HUES64 (cell line): ENCODE measurements around the gene LTBP3.
A peak's percentile ranks its signal among the peaks of the same experiment; 100 is the strongest.

Experiments used
- H3K27ac ChIP-seq: 2 replicates; pipeline ENCODE4 v1.7.0; 2013; ENCODE audit warnings: low read depth, low read length, inconsistent platforms
- H3K27me3 ChIP-seq: 2 replicates; pipeline ENCODE4 v1.6.1; 2013; ENCODE audit warnings: mild to moderate bottlenecking, low read length; ENCODE audit not compliant: insufficient read depth
- H3K36me3 ChIP-seq: 2 replicates; pipeline ENCODE4 v1.6.1; 2013; ENCODE audit warnings: mild to moderate bottlenecking, low read length; ENCODE audit not compliant: insufficient read depth
- H3K4me1 ChIP-seq: 2 replicates; pipeline ENCODE4 v1.6.1; 2013; ENCODE audit warnings: mild to moderate bottlenecking, low read length, moderate library complexity; ENCODE audit not compliant: insufficient read depth
- H3K4me3 ChIP-seq: 2 replicates; pipeline ENCODE4 v1.5.1; 2013; ENCODE audit warnings: mild to moderate bottlenecking, low read length, moderate library complexity
- H3K9ac ChIP-seq: 2 replicates; pipeline ENCODE4 v1.6.1; 2013; ENCODE audit warnings: mild to moderate bottlenecking, low read depth, low read length
- H3K9me3 ChIP-seq: 2 replicates; pipeline ENCODE4 v1.6.1; 2013; ENCODE audit warnings: low read depth, low read length; ENCODE audit not compliant: insufficient read depth
- WGBS: fragments of 150-250, 120-280 bp; methylation state at CpG from one replicate; pipeline ENCODE4 v1.1.7; 2013; ENCODE audit warnings: missing lambda C conversion rate; 5-methylcytosine and 5-hydroxymethylcytosine counted together

LTBP3 gene

GRCh38 chr11:65538232-65538914 lies 19.8 kb downstream of the LTBP3 start:
- Histone ChIP-seq H3K9ac (no peak overlapping the region), H3K27ac (no peak overlapping the region), H3K36me3 (peaks cover 23% of the 10 kb centered on the region), H3K9me3 (no peaks in the 10 kb centered on the region), H3K4me3 (peak overlapping the region; percentile 83; the same call in 1 of the 2 replicates), H3K4me1 (peaks cover 3% of the 10 kb centered on the region; the same call in 1 of the 2 replicates), H3K27me3 (peaks cover 45% of the 10 kb centered on the region)
- WGBS: 84% methylated on average over 43 of the region's 43 CpGs

- Histone ChIP-seq H3K4me3 (no peak overlapping the region), H3K9me3 (no peaks in the 10 kb centered on the region), H3K9ac (no peak overlapping the region), H3K4me1 (peaks cover 3% of the 10 kb centered on the region; the same call in 1 of the 2 replicates), H3K27ac (no peak overlapping the region), H3K36me3 (peaks cover 24% of the 10 kb centered on the region), H3K27me3 (peaks cover 44% of the 10 kb centered on the region)
- WGBS: 91% methylated on average over 18 of the region's 18 CpGs
These were observed 20.4 kb downstream of the LTBP3 start for GRCh38 chr11:65537620-65538231.

GRCh38 chr11:65537296-65537597 lies 20.9 kb downstream of the LTBP3 start:
- H3K4me3 ChIP-seq: no peak overlapping the region
- H3K4me1 ChIP-seq: peaks cover 3% of the 10 kb centered on the region; the same call in 1 of the 2 replicates
- H3K27ac ChIP-seq: no peak overlapping the region
- peaks cover 29% of the 10 kb centered on the region for H3K36me3 ChIP-seq
- H3K27me3 ChIP-seq: peaks cover 44% of the 10 kb centered on the region
- no peaks in the 10 kb centered on the region for H3K9me3 ChIP-seq
- H3K9ac ChIP-seq: no peak overlapping the region
- WGBS: 89% methylated on average over 2 of the region's 2 CpGs

GRCh38 chr11:65536412-65537295 lies 21.5 kb downstream of the LTBP3 start:
- no peaks in the 10 kb centered on the region for H3K9me3 ChIP-seq
- H3K4me3 ChIP-seq: no peak overlapping the region
- peaks cover 33% of the 10 kb centered on the region for H3K36me3 ChIP-seq
- WGBS: 95% methylated on average over 12 of the region's 12 CpGs
- no peak overlapping the region for H3K27ac ChIP-seq
- peaks cover 3% of the 10 kb centered on the region; the same call in 1 of the 2 replicates for H3K4me1 ChIP-seq
- peaks cover 43% of the 10 kb centered on the region for H3K27me3 ChIP-seq
- H3K9ac ChIP-seq: no peak overlapping the region

GRCh38 chr11:65535102-65535501 lies 23.1 kb downstream of the LTBP3 start:
- H3K9ac ChIP-seq: no peak overlapping the region
- no peak overlapping the region for H3K27ac ChIP-seq
- H3K4me1 ChIP-seq: no peaks in the 10 kb centered on the region
- H3K36me3 ChIP-seq: peaks cover 43% of the 10 kb centered on the region
- 94% methylated on average over 9 of the region's 9 CpGs for WGBS
- no peaks in the 10 kb centered on the region for H3K9me3 ChIP-seq
- H3K27me3 ChIP-seq: peaks cover 29% of the 10 kb centered on the region
- no peak overlapping the region for H3K4me3 ChIP-seq

GRCh38 chr11:65532388-65533064 lies 25.6 kb downstream of the LTBP3 start:
- Histone ChIP-seq H3K4me3 (no peak overlapping the region), H3K27ac (no peak overlapping the region), H3K9ac (no peak overlapping the region), H3K36me3 (peaks cover 47% of the 10 kb centered on the region), H3K4me1 (no peaks in the 10 kb centered on the region), H3K9me3 (no peaks in the 10 kb centered on the region), H3K27me3 (peaks cover 5% of the 10 kb centered on the region; the same call in 1 of the 2 replicates)
- WGBS: 89% methylated on average over 15 of the region's 15 CpGs

GRCh38 chr11:65530157-65530496 lies 28.0 kb downstream of the LTBP3 start:
- WGBS: 85% methylated on average over 5 of the region's 5 CpGs
- Histone ChIP-seq H3K27me3 (no peaks in the 10 kb centered on the region), H3K9ac (no peak overlapping the region), H3K4me1 (no peaks in the 10 kb centered on the region), H3K9me3 (no peaks in the 10 kb centered on the region), H3K36me3 (peaks cover 37% of the 10 kb centered on the region), H3K4me3 (no peak overlapping the region), H3K27ac (no peak overlapping the region)

GRCh38 chr11:65529475-65530156 lies 28.5 kb downstream of the LTBP3 start:
- Histone ChIP-seq H3K27me3 (no peaks in the 10 kb centered on the region), H3K9me3 (no peaks in the 10 kb centered on the region), H3K36me3 (peaks cover 34% of the 10 kb centered on the region), H3K9ac (no peak overlapping the region), H3K4me3 (no peak overlapping the region), H3K4me1 (no peaks in the 10 kb centered on the region), H3K27ac (no peak overlapping the region)
- 90% methylated on average over 10 of the region's 10 CpGs for WGBS

GRCh38 chr11:65528819-65529350 lies 29.3 kb downstream of the LTBP3 start:
- no peaks in the 10 kb centered on the region for H3K9me3 ChIP-seq
- 95% methylated on average over 12 of the region's 12 CpGs for WGBS
- no peak overlapping the region for H3K27ac ChIP-seq
- peaks cover 34% of the 10 kb centered on the region for H3K36me3 ChIP-seq
- H3K9ac ChIP-seq: no peak overlapping the region
- peaks cover 2% of the 10 kb centered on the region; the same call in 1 of the 2 replicates for H3K27me3 ChIP-seq
- H3K4me3 ChIP-seq: no peak overlapping the region
- H3K4me1 ChIP-seq: 0 out of 2 replicates have a peak, but pooled peaks cover 4% of the 10 kb centered on the region

GRCh38 chr11:65526744-65527143 lies 31.4 kb downstream of the LTBP3 start:
- Histone ChIP-seq H3K9me3 (no peaks in the 10 kb centered on the region), H3K9ac (no peak overlapping the region), H3K4me3 (no peak overlapping the region), H3K4me1 (peaks cover 8% of the 10 kb centered on the region; the same call in 1 of the 2 replicates), H3K27me3 (peaks cover 4% of the 10 kb centered on the region; the same call in 1 of the 2 replicates), H3K36me3 (peaks cover 25% of the 10 kb centered on the region), H3K27ac (no peak overlapping the region)
- WGBS: 93% methylated on average over 8 of the region's 8 CpGs
